ENCODE measurements around the gene PIK3R4. TPM values are rescaled to one million over a fixed set of nuclear protein-coding genes. Genes with fewer than 3 reads are reported as not detected.

The PIK3R4 gene
- total RNA-seq, 4 donors from 2014 or later, result 18.4 to 48.1 (median 33.8) TPM

DNA sequence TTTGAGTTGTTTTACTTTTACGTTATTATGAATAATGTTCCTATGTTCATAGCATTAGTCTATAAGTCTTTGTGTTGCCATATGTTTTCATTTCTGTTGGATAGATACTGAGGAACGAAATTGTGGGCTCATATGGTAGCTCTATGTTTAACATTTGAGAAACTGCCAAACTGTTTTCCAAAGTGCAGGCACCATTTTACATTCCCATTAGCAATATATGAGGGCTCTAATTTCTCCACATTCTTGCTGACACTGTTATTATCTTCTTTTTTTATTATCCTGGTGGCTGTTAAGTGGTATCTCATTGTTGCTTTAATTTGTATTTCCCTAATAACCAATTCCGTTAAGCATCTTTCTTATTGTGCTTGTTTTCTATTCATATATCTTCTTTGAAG lies 1.8 kb upstream of the PIK3R4 start:
- TF ChIP-seq CTCF (IDR thresholded peaks at IDR 0.05), result no peak
- ATAC-seq (ENCODE audit: low FRiP score) (no peak), DNase-seq (ENCODE audit: low spot score) (no peak)

GRCh38 chr3:130743354-130743753 lies 3.3 kb downstream of the PIK3R4 start:
- TF ChIP-seq CTCF (IDR thresholded peaks at IDR 0.05), result no peak
- ATAC-seq (ENCODE audit: low FRiP score), result no peak
- no peak for DNase-seq (ENCODE audit: low spot score)

DNA sequence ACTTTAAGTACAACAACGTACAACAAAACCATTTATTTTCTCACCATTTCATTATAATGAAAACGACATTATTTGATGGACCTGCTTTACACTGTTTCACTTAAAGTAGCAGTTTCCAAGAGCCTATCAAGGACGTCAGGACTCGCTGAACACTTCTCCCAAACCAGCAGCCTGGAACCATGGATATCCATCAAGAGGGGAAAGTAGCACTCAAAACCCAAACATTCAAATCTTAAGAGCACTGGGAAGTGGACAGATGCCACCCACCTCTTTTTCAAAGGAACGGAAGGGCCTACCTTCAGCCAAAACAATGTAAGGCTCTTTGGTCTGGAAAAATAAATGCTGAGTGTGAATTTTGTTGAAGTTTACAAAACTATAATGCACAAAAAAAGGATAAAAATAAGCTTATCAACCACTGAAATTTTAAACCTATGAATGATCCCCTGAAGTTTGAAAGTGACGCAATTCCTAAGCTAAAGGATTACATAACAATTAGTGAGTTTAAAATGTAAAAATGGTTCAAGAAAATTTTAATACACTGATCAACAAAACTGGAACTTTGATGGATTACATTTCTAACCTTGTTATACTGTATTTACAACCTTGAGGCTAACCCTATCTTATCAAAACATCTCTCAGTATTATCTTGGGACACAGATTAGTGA lies 4.6 kb downstream of the PIK3R4 start:
- ATAC-seq (ENCODE audit: low FRiP score), result no peak
- TF ChIP-seq CTCF (IDR thresholded peaks at IDR 0.05), result no peak
- DNase-seq (ENCODE audit: low spot score), result no peak

DNA sequence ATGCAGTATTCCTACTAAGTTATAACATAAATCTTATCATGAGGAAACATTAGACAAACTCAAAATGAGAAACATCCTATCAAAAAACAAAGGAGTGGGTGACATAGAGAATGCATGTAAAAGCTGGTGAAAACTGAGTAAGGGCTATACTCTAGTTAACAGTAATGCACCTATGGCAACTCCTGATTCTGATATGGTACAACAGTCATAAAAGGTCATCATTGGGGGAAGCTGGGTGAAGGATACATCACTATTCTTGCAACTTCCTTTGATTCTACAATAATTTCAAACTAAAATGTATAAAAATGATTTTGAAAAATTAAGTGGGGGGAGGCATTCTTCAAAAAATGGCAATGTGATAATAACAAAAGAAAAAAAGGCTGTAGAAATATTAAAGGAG lies 6.8 kb downstream of the PIK3R4 start:
- no peak for TF ChIP-seq CTCF (IDR thresholded peaks at IDR 0.05)
- DNase-seq (ENCODE audit: low spot score) (no peak), ATAC-seq (ENCODE audit: low FRiP score) (no peak)

DNA sequence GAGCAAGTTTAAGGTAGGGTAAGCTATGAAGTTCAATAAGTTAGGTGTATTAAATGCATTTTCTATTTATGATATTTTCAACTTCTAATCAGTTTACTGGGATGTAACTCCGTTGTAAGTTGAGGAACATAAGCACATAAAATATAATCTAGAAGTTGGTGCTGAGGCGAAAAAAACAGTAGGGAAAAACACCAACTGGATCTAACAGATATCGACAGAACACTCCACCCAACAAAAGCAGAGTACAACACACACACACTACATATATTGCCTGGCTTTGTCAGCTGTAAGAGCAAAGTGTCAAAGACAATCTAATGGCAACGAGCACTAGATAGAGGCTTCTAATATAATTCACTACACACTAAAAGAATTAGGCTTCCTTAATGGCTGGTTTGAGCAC lies 8.4 kb downstream of the PIK3R4 start:
- TF ChIP-seq CTCF (IDR thresholded peaks at IDR 0.05), result no peak
- no peak for ATAC-seq (ENCODE audit: low FRiP score)
- no peak for DNase-seq (ENCODE audit: low spot score)

GRCh38 chr3:130737622-130738021 lies 9.0 kb downstream of the PIK3R4 start:
- no peak for DNase-seq (ENCODE audit: low spot score)
- ATAC-seq (ENCODE audit: low FRiP score), result peak; percentile 64
- no peak for TF ChIP-seq CTCF (IDR thresholded peaks at IDR 0.05)

DNA sequence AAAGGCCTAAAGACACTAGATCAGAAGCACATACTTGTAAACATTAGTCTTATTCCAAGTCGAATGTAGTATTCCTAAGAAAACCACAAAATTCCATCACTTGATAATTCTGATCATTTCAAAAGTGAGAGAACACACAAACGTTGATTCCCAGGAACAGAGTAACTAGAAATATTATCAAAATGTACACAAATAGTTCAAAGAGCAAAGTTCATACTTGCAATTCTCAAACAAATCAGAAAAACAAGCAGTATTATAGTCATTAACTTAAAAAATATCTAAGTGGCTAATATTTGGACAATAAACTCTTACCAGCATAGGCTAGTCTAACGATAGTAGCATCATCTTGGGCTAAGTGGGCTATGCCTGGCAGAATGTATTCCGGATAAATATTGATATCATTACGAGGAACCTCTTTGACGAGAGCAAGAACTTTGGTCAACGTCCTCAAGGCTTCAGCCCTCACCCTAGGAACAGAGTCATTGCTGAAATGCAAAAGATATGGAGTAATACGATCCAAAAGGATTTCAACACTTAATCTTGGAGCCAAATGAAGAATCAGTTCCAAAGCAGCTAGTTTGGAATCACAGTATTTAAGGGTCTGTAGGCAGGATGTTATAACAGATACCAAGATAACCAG lies 13.3 kb downstream of the PIK3R4 start:
- no peak for ATAC-seq (ENCODE audit: low FRiP score)

More for the DNA sequence above, 13.3 kb downstream of the PIK3R4 start:
- TF ChIP-seq CTCF (IDR thresholded peaks at IDR 0.05), result no peak
- DNase-seq (ENCODE audit: low spot score), result no peak
